A673 (cell line): Measurements from ENCODE around the gene ADAM19. TPM values are rescaled to one million over a fixed set of nuclear protein-coding genes. Genes with fewer than 3 reads are reported as not detected.

Source experiments
- BruUV-seq: library from RNA; stranded (reverse); fragments of 400-500 nt; replicated peaks from 2 replicates; lab custom pipeline; 2021; lab: Mats Ljungman, UMichigan
- CTCF ChIA-PET: fragments of 300-600 bp; sonication (Branson Sonifier 250); formaldehyde crosslinking; loops from one replicate; lab custom pipeline; 2022; ENCODE audit warnings: antibody characterized with exemption; lab: Charles Lee
- POLR2A ChIA-PET: fragments of 300-600 bp; sonication (Branson Sonifier 250); formaldehyde crosslinking; loops from one replicate; lab custom pipeline; 2022; ENCODE audit warnings: antibody characterized with exemption; ENCODE audit not compliant: low non-redundant PET; lab: Charles Lee
- DNase-seq: peaks from one replicate; pipeline ENCODE4 v3.0.0-alpha.2; 2015; ENCODE audit warnings: low spot score
- H3K27ac ChIP-seq: fragments of 200-600 bp; sonication (generic); 2 replicates; pipeline ENCODE4 v1.5.1; 2016; ENCODE audit warnings: mixed run types, low read depth, mild to moderate bottlenecking, mixed read lengths, antibody characterized with exemption, low read length; ENCODE audit not compliant: poor library complexity, severe bottlenecking
- H3K27me3 ChIP-seq: fragments of 200-600 bp; sonication (generic); replicated peaks from 2 replicates; pipeline ENCODE4 v1.6.1; 2017; ENCODE audit warnings: mixed run types, low read depth, mild to moderate bottlenecking, mixed read lengths, antibody characterized with exemption, low read length; ENCODE audit not compliant: insufficient read depth, poor library complexity
- H3K36me3 ChIP-seq: fragments of 200-600 bp; sonication (generic); 2 replicates; pipeline ENCODE4 v1.6.1; 2016; ENCODE audit warnings: mixed run types, mild to moderate bottlenecking, mixed read lengths, antibody characterized with exemption, low read length; ENCODE audit not compliant: insufficient read depth, poor library complexity, severe bottlenecking
- H3K4me1 ChIP-seq: fragments of 200-600 bp; sonication (generic); 2 replicates; pipeline ENCODE4 v1.6.1; 2017; ENCODE audit warnings: mixed run types, mild to moderate bottlenecking, mixed read lengths, antibody characterized with exemption, low read length; ENCODE audit not compliant: insufficient read depth, poor library complexity, severe bottlenecking
- H3K4me3 ChIP-seq: fragments of 200-600 bp; sonication (generic); 2 replicates; pipeline ENCODE4 v1.5.1; 2016; ENCODE audit warnings: low read depth, mixed run types, mild to moderate bottlenecking, mixed read lengths, low read length; ENCODE audit not compliant: poor library complexity, severe bottlenecking
- H3K9me3 ChIP-seq: fragments of 200-600 bp; sonication (generic); 2 replicates; pipeline ENCODE4 v1.6.1; 2016; ENCODE audit warnings: mixed run types, low read depth, mild to moderate bottlenecking, mixed read lengths, antibody characterized with exemption, low read length; ENCODE audit not compliant: poor library complexity, severe bottlenecking
- EZH2 ChIP-seq: fragments of 200-600 bp; sonication (generic); IDR thresholded peaks from 2 replicates; pipeline ENCODE4 v1.6.1; 2017; ENCODE audit warnings: borderline replicate concordance, low read depth, mild to moderate bottlenecking, mixed read lengths, antibody characterized with exemption, low read length; ENCODE audit not compliant: poor library complexity, severe bottlenecking
- intact Hi-C: fragments of 100-400 bp; cut with micrococcal nuclease; formaldehyde crosslinking; loops from one replicate; pipeline ENCODE4 v1.10.0; 2022; ENCODE audit not compliant: unreplicated experiment
- total RNA-seq: library from RNA; stranded (reverse); gene quantifications from 2 replicates; pipeline ENCODE4 v1.2.3, GENCODE V29; 2021
- TF ChIP-seq, protein P1 (sequence below): fragments of 300-800, 200-600 bp; sonication (generic); conservative IDR thresholded peaks from 2 replicates; pipeline ENCODE4 v1.5.1; 2017; ENCODE audit warnings: low read depth, mild to moderate bottlenecking, antibody characterized with exemption, low read length, moderate library complexity, mixed read lengths

Gene ADAM19
- total RNA-seq, 1 experiment from 2014 or later, result 1.7 TPM

DNA sequence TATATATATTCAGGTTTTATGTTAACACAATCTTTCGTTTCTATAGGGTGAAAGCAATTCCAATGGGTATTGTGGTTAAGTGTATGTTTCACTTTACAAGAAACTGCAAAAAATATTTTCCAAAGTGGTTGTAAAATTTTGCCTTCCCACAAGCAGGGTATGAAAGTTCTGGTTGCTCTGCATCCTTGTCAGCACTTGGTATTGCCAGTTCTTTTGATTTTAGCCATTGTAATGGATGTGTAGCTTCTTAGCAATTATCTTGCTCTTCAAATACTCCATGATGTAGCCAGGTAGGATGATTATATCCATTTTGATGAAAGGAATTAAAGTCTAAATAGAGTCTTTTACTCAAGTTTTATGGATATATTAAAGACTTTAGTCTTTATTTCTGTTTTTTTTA is 9.1 kb upstream of the ADAM19 start:
- POLR2A ChIA-PET, result no interaction called here
- BruUV-seq, result no TSS peak
- Histone ChIP-seq H3K36me3 (no peaks in the 10 kb centered on the region), H3K4me1 (no peaks in the 10 kb centered on the region), H3K27me3 (no peaks in the 10 kb centered on the region), H3K27ac (no peak overlapping the region), H3K9me3 (no peaks in the 10 kb centered on the region), H3K4me3 (no peak overlapping the region)
- intact Hi-C loops, result no loop called here
- no peak for DNase-seq
- CTCF ChIA-PET, result no interaction called here
- TF ChIP-seq, protein P1, sequence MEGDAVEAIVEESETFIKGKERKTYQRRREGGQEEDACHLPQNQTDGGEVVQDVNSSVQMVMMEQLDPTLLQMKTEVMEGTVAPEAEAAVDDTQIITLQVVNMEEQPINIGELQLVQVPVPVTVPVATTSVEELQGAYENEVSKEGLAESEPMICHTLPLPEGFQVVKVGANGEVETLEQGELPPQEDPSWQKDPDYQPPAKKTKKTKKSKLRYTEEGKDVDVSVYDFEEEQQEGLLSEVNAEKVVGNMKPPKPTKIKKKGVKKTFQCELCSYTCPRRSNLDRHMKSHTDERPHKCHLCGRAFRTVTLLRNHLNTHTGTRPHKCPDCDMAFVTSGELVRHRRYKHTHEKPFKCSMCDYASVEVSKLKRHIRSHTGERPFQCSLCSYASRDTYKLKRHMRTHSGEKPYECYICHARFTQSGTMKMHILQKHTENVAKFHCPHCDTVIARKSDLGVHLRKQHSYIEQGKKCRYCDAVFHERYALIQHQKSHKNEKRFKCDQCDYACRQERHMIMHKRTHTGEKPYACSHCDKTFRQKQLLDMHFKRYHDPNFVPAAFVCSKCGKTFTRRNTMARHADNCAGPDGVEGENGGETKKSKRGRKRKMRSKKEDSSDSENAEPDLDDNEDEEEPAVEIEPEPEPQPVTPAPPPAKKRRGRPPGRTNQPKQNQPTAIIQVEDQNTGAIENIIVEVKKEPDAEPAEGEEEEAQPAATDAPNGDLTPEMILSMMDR, result no peak
- no peak for TF ChIP-seq EZH2

DNA sequence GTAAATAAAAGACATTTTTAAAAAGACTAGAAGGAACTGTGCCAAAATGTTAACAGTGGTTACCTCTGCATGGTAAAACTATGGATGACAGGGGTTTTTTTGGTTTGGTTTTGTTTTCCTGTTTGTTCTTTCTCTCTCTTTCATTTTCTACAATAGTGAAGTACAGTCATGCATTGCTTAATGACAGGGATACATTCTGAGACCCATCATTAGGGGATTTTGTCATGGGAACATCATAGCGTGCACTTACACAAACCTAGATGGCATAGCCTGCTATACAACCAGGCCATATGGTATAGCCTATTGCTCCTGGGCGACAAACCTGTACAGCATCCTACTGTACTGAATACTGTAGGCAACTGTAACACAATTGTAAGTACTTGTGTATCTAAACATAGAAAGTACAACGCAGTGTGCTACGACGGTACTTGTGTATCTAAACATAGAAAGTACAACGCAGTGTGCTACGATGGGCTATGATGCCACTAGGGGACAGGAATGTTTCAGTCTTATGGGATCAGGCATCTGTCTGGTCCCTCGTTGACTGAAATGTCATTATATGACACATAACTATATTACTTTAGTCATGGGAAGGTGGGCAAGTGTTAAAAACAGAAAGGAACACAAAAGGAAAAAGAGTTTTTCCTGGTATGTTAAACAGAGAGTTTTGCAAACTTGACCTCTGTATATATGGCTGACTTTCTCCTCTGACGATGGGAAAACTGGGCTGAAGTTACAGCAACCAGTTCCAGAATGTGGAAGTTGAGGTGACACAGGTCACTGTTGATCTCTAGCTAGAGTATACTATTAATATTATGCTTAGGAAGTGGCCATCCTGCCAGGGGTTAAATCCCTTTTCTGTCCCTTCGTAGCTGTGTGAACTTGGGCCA is 7.4 kb upstream of the ADAM19 start:
- no peak for TF ChIP-seq EZH2
- no peaks in the 10 kb centered on the region for H3K9me3 ChIP-seq
- ChIA-PET CTCF (no interaction called here), POLR2A (no interaction called here)
- no peaks in the 10 kb centered on the region for H3K36me3 ChIP-seq
- intact Hi-C loops, result no loop called here
- no peaks in the 10 kb centered on the region for H3K27me3 ChIP-seq
- BruUV-seq, result no TSS peak
- no peak for DNase-seq
- H3K27ac ChIP-seq, result no peak overlapping the region
- no peaks in the 10 kb centered on the region for H3K4me1 ChIP-seq
- H3K4me3 ChIP-seq, result no peak overlapping the region

DNA sequence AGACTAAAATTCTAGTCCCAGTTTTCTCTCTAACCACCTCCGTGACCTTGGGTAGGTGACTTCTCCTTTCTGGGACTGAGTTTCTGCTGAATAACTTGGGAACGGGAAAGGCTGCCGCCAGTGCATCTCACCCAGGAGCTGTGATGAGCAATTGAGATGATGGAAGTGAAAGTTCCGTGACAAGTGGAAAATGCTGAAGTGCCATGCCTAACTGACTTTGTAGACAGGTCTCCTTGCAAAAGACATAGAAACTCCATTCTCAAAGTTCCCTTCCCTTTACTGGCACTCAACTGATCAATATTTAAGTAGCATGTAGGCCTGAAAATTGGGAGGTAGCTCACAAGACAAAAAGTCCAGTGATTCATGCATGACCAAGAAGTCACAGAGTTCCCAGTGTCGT is 6.3 kb upstream of the ADAM19 start:
- ChIA-PET CTCF (no interaction called here), POLR2A (no interaction called here)
- no peaks in the 10 kb centered on the region for H3K9me3 ChIP-seq
- TF ChIP-seq, protein P1, result no peak
- TF ChIP-seq EZH2, result no peak
- H3K4me3 ChIP-seq, result no peak overlapping the region
- no peaks in the 10 kb centered on the region for H3K4me1 ChIP-seq
- H3K27me3 ChIP-seq, result no peaks in the 10 kb centered on the region
- no peak overlapping the region for H3K27ac ChIP-seq
- DNase-seq, result no peak
- BruUV-seq, result no TSS peak
- intact Hi-C loops, result no loop called here
- no peaks in the 10 kb centered on the region for H3K36me3 ChIP-seq
